Adipose tissue (tissue), 3 donors: Measurements from ENCODE around the gene TLN1. TPM values are rescaled to one million over a fixed set of nuclear protein-coding genes. Genes with fewer than 3 reads are reported as not detected.
A peak's percentile ranks its signal among the peaks of the same experiment; 100 is the strongest.

ENCODE experiments used
- H3K27ac ChIP-seq: one replicate; pipeline ENCODE4 v1.5.1; 2013; ENCODE audit warnings: low read depth, low read length
- WGBS, 3 donors: extraction: QIAGEN DNeasy Blood & Tissue Kit; methylation state at CpG; one replicate each; pipeline ENCODE4 v1.1.7; 2013; 5-methylcytosine and 5-hydroxymethylcytosine counted together
- polyA plus RNA-seq, 3 donors: library from polyadenylated mRNA; stranded (reverse); fragments of 200-250 nt; gene quantifications; one replicate each; pipeline ENCODE4 v1.2.3, GENCODE V29; 2013
- donor health status: healthy with polysubstance abuse.
- donor health status: Bipolar disorder and iron deficiency.
- donor health status: healthy.

TLN1 gene
- polyA plus RNA-seq, 3 donors, result 72.4 to 310 (median 201) TPM

DNA sequence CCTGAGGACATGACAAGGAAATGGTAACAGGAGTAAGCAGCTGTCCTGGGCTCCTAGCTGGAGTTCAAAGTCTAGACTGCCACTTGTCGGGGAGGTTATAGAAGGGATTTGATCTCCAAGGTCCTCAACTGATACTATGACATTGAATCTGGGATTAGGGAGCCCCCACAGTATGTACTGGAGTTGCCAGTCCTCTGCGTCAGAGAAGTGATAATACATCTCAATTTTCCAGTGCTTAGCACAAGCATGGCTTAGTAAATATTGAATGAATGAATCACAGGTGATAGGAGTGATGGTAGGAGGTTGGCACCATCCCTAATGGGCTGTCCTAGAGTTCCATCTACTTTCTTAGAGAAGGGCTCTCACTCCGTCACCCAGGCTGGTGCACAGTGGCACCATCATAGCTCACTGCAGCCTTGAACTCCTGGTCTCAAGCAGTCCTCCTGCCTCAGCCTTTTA is 36.0 kb downstream of the TLN1 start:
- 53 to 95% (median 91%) methylated on average over 3 of the region's 3 CpGs for WGBS, 3 donors
- no peak overlapping the region for H3K27ac ChIP-seq

- 83 to 86% (median 83%) methylated on average over 13 of the region's 13 CpGs for WGBS, 3 donors
- H3K27ac ChIP-seq, result no peak overlapping the region
These were observed 40.2 kb downstream of the TLN1 start for GRCh38 chr9:35691757-35692301.

DNA sequence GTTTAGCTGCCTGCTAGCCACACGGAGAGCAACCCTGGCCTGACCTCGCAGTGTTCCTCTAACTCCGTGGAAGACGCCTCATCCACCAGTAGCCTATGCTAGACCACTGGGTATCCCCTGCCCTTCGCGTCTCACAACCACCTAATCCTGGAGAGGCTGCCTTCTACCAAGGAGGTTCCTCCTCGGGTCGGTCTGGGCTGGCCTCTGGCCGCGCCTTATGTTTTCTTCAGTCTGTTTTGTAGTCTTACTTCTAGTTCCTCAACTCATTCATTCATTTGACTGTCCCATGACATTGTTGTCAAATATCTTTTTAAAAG is 40.7 kb downstream of the TLN1 start:
- H3K27ac ChIP-seq, result no peak overlapping the region
- WGBS, 3 donors, result 13 to 30% (median 19%) methylated on average over 10 of the region's 10 CpGs

- WGBS, 3 donors, result 1% methylated on average over 52 to 61 of the region's 61 CpGs
These were observed 41.2 kb downstream of the TLN1 start for GRCh38 chr9:35690614-35691333.

DNA sequence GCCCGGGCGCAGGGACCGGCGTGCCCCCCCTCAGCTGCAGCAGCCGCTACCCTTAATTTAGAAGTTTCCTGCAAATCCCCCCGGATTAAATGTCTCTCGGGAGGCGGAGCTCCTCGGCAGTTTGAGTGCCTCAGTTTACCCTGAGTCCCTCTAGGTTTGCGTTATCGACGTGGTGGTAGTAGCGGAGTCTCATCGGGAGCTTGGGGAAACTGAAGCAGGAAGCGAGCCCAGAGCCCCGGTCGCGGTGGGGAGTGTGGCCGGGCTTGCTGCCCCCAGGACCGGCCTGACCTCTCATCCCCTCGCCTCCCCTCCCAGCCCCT is 41.7 kb downstream of the TLN1 start:
- 0 to 2% (median 0%) methylated on average over 20 to 21 of the region's 21 CpGs for WGBS, 3 donors
- H3K27ac ChIP-seq, result no peak overlapping the region

More at GRCh38 chr9:35690614-35691333, 41.2 kb downstream of the TLN1 start:
- peak overlapping the region; percentile 13 for H3K27ac ChIP-seq

- WGBS, 3 donors, result 26 to 50% (median 26%) methylated on average over 42 to 61 of the region's 61 CpGs
- H3K27ac ChIP-seq, result peak within 1 kb of the TSS; percentile 13
These were observed 42.3 kb downstream of the TLN1 start, which contains the start of gene TPM2 for GRCh38 chr9:35689542-35690293. TSS of gene TPM2 (minus strand) at chr9:35689925. CDS start at chr9:35689817, 108 bp downstream.

GRCh38 chr9:35688558-35689541 is 43.1 kb downstream of the TLN1 start:
- no peak overlapping the region for H3K27ac ChIP-seq
- 68 to 80% (median 70%) methylated on average over 12 of the region's 12 CpGs for WGBS, 3 donors

DNA sequence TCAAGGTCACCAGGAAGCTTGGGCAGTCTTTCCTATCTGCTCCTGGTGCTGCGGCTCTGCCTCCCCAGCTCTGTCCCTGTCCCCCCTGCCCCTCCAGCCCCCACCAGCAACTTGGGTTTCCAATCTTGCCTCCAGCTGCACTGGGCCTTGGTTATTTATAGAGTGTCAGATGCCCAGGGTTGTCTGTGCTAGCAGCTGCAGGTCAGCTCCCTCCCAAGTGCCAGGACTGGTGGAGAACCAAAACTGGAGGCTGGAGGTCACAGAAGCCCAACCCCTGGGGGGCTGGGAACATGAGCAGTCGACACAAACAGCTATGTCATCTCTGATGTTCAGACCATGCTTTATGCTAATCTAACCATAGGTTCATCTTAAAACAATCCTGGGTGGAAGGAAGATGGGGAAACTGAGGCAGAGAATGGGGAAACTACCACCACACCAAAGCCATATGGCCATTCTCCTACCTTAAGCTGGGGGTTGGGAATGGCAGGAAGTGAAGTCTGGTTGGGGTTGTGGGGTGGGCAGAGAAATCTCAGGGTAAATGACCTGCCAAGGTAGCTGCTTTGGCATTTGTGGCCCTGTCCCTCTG is 43.9 kb downstream of the TLN1 start:
- no peak overlapping the region for H3K27ac ChIP-seq
- WGBS, 3 donors, result 87 to 95% (median 92%) methylated on average over 2 of the region's 2 CpGs

- 80 to 85% (median 83%) methylated on average over 2 of the region's 2 CpGs for WGBS, 3 donors
- H3K27ac ChIP-seq, result no peak overlapping the region
These were observed 44.7 kb downstream of the TLN1 start for GRCh38 chr9:35687306-35687705.

- WGBS, 3 donors, result 69 to 88% (median 73%) methylated on average over 11 of the region's 11 CpGs
- no peak overlapping the region for H3K27ac ChIP-seq
These were observed 45.5 kb downstream of the TLN1 start for GRCh38 chr9:35686222-35687203.

DNA sequence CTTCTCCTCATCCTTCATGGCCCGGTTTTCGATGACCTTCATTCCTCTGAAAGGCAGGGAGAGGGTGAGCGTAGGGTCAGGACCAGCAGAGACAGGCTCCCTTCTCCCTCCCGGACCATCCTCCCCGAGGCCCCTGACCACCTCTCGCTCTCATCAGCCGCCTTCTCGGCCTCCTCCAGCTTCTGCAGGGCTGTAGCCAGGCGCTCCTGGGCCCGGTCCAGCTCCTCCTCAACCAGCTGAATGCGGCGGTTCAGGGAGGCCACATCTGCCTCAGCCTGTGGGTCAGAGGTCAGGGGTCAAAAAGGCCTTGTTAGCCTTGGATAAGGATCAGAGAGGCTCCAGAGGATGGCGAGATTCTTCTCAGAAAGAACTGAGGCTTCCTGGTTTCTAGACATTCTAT is 46.5 kb downstream of the TLN1 start:
- WGBS, 3 donors, result 74 to 89% (median 77%) methylated on average over 12 to 13 of the region's 13 CpGs
- no peak overlapping the region for H3K27ac ChIP-seq

DNA sequence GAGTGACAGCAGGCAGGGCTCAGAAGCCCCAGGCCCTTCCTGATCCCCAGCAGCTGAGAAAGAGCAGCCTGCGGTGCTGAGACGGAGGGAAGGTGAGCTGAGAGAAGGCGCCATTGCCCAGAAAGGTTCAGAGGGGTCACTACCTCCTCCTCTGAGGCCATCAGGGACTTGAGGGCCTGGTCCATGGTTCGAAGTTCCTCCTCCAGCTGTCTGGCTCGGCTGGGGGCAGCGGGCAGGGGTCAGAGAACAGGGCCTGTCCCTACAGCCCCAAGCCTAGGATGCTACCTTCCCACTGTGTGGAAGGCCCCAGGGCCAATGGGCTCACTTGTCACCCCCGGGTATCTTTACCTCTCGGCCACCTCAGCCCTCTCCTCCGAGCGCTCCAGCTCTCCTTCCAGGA is 47.1 kb downstream of the TLN1 start:
- H3K27ac ChIP-seq, result no peak overlapping the region

GRCh38 chr9:35683323-35683722 is 48.7 kb downstream of the TLN1 start:
- WGBS, 3 donors, result 64 to 83% (median 70%) methylated on average over 2 of the region's 2 CpGs
- no peak overlapping the region for H3K27ac ChIP-seq

More for the DNA sequence above, 47.1 kb downstream of the TLN1 start:
- 95 to 98% (median 97%) methylated on average over 9 to 10 of the region's 10 CpGs for WGBS, 3 donors

DNA sequence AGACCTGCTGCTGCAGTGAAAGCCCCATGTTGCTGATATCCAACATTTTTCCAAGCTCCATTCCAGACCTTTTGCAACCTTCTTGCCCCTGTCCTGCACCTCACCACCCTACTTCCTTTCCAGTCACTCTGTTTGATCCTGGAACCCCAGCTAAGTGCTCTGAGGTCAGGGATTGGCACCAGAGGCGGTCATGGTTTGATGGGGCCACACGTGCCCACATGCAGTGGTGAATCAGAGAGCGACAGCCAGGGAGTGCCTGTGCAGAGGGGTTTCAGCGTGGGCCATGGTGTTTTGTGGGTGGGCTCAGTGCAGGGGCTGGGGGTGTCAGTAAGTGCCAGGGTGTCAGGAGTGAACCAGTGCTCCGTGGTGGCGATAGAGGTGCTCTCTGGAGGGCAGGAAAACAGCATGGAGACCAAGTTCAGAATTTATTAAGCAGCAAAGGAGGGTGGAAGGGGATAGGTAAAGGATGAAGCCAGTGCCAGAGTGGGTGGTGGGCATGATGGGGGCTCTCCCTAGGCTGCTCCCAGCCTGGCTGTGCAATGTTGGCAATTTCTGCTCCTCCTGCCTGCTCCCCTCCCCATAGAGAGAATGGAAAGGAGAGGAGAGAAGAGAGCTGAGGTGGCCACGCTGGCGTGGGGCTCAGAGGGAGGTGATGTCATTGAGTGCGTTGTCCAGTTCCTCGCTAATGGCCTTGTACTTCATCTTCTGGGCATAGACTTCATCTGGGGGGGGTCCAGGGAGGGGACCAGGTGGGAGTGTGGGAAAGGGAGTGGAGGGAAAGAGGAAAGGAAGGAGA is 49.3 kb downstream of the TLN1 start:
- WGBS, 3 donors, result 86 to 91% (median 88%) methylated on average over 10 of the region's 10 CpGs
- H3K27ac ChIP-seq, result no peak overlapping the region

GRCh38 chr9:35682051-35682450 is 49.9 kb downstream of the TLN1 start:
- WGBS, 3 donors, result 72 to 89% (median 86%) methylated on average over 6 of the region's 6 CpGs
- H3K27ac ChIP-seq, result no peak overlapping the region

DNA sequence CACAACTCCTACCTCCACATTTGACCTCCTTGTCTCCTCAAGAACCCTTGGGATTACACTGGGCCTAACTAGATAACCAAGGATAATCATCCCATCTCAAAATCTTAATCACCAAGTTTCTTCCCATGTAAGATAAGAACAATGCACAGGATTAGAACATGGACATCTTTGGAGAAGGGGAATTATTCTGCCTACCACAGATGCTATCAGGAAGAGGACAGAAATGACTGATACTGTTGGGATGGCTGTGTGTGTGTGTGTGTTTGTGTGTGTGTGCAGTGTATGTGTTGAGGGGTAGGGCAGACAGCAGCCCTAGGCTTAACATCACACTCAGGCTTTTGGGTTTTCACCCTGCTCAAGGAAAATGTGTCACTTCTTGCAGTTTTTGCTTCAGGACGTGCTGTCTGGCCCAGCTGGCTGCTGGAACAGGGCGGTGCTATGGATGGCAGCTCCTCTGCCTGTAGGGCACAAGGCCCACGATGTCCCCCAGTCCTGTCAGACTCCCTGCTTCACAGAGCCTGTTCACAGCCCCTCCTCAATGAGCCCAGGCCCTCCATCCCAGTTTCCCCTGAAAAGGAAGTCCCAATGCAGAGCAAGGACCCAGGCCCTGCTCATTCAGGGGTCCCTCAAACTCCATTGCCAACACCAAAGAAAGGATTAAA is 50.5 kb downstream of the TLN1 start:
- 68 to 82% (median 81%) methylated on average over 3 of the region's 3 CpGs for WGBS, 3 donors
- no peak overlapping the region for H3K27ac ChIP-seq
